SK-N-SH (cell line): ENCODE data around the gene FAM177A1. TPM values are rescaled to one million over a fixed set of nuclear protein-coding genes. Genes with fewer than 3 reads are reported as not detected.

Experiments used
- CTCF ChIA-PET: fragments of 300-600, 350-600 bp; formaldehyde crosslinking; extraction: SDS; loops from one replicate; lab custom pipeline; 2021; lab: Yijun Ruan, JAX
- POLR2A ChIA-PET: fragments of 350-600 bp; sonication (Branson Sonifier 250); formaldehyde crosslinking; extraction: SDS; loops from one replicate; lab custom pipeline; 2020; ENCODE audit warnings: antibody characterized with exemption, inconsistent platforms; lab: Yijun Ruan, JAX
- DNase-seq: peaks from one replicate; pipeline ENCODE4 v3.0.0; 2012
- H2AFZ ChIP-seq: fragments of 200-600 bp; sonication (generic); 2 replicates; pipeline ENCODE4 v1.8.1; 2016; ENCODE audit warnings: antibody characterized with exemption, mild to moderate bottlenecking, low read depth
- H3F3A ChIP-seq: fragments of 200-600 bp; sonication (generic); replicated peaks from 2 replicates; pipeline ENCODE3; 2016; ENCODE audit warnings: antibody characterized with exemption, mild to moderate bottlenecking; ENCODE audit not compliant: insufficient read depth
- H3K27ac ChIP-seq, 2 experiments: fragments of 200-500 bp in 1 of 2; fragments of 200-600 bp in 1 of 2; sonication (Bioruptor generic) in 1 of 2; sonication (generic), shearing (Covaris generic) in 1 of 2; 2 replicates each; pipeline versions ENCODE4 v1.5.1 to v1.6.1; 2014 to 2016; ENCODE audit warnings: low read depth in 2 of 2, inconsistent platforms in 1 of 2, low read length in 1 of 2, mild to moderate bottlenecking in 1 of 2, mixed read lengths in 1 of 2
- H3K27me3 ChIP-seq: fragments of 200-600 bp; sonication (generic), shearing (Covaris generic); 2 replicates; pipeline ENCODE4 v1.6.1; 2016; ENCODE audit warnings: mixed run types; ENCODE audit not compliant: insufficient read depth
- H3K36me3 ChIP-seq, 2 experiments: fragments of 200-500 bp in 1 of 2; fragments of 200-600 bp in 1 of 2; sonication (Bioruptor generic) in 1 of 2; sonication (generic) in 1 of 2; replicated peaks in 1 of 2; 2 replicates each; pipeline versions ENCODE3 to v1.5.1; 2014 to 2016; ENCODE audit warnings: low read length in 1 of 2, mild to moderate bottlenecking in 1 of 2; ENCODE audit not compliant: insufficient read depth in 2 of 2, control insufficient read depth in 1 of 2
- H3K4me1 ChIP-seq, 2 experiments: fragments of 200-500 bp in 1 of 2; fragments of 200-600 bp in 1 of 2; sonication (Bioruptor generic) in 1 of 2; sonication (generic), shearing (Covaris generic) in 1 of 2; 2 replicates each; pipeline versions ENCODE4 v1.5.1 to v1.6.1; 2014 to 2016; ENCODE audit warnings: low read depth in 1 of 2, low read length in 1 of 2, mixed run types in 1 of 2; ENCODE audit not compliant: insufficient read depth in 2 of 2, control insufficient read depth in 1 of 2
- H3K4me2 ChIP-seq: fragments of 200-600 bp; sonication (generic), shearing (Covaris generic); 2 replicates; pipeline ENCODE4 v1.6.1; 2017; ENCODE audit warnings: mixed run types
- H3K4me3 ChIP-seq, 2 experiments: fragments of 200-500 bp in 1 of 2; fragments of 200-600 bp in 1 of 2; sonication (Bioruptor generic) in 1 of 2; sonication (generic), shearing (Covaris generic) in 1 of 2; 2 replicates each; pipeline versions ENCODE4 v1.5.1 to v1.8.1; 2014 to 2016; ENCODE audit warnings: low read depth in 2 of 2, inconsistent platforms in 1 of 2, low read length in 1 of 2, mild to moderate bottlenecking in 1 of 2, mixed read lengths in 1 of 2, moderate library complexity in 1 of 2
- H3K79me2 ChIP-seq: fragments of 200-600 bp; sonication (generic); 2 replicates; pipeline ENCODE4 v1.8.1; 2017; ENCODE audit warnings: mild to moderate bottlenecking; ENCODE audit not compliant: insufficient read depth
- H3K9ac ChIP-seq: fragments of 200-600 bp; sonication (generic); 2 replicates; pipeline ENCODE4 v1.6.1; 2017; ENCODE audit warnings: mixed run types
- H3K9me2 ChIP-seq: fragments of 200-600 bp; sonication (generic); 2 replicates; pipeline ENCODE4 v1.6.1; 2017; ENCODE audit warnings: mixed run types
- H3K9me3 ChIP-seq: fragments of 200-600 bp; sonication (generic); 2 replicates; pipeline ENCODE4 v1.6.1; 2017; ENCODE audit warnings: mixed run types, mild to moderate bottlenecking, moderate library complexity
- H4K20me1 ChIP-seq: fragments of 200-600 bp; sonication (generic); 2 replicates; pipeline ENCODE4 v1.6.1; 2017; ENCODE audit warnings: mild to moderate bottlenecking, mixed run types; ENCODE audit not compliant: insufficient read depth
- CHD2 ChIP-seq: fragments of 150-350 bp; IDR thresholded peaks from 2 replicates; pipeline ENCODE4 v1.6.1; 2018; ENCODE audit warnings: low read length; ENCODE audit not compliant: partially characterized antibody
- ELF1 ChIP-seq: IDR thresholded peaks from 2 replicates; pipeline ENCODE4 v1.4.0; 2012
- EZH2phosphoT487 ChIP-seq: fragments of 200-600 bp; sonication (generic); IDR thresholded peaks from 2 replicates; pipeline ENCODE4 v1.6.1; 2017; ENCODE audit warnings: low read depth, mixed run types, mild to moderate bottlenecking, antibody characterized with exemption, moderate library complexity, borderline replicate concordance
- FOSL2 ChIP-seq: IDR thresholded peaks from 2 replicates; pipeline ENCODE4 v1.4.0; 2012; ENCODE audit warnings: low read depth, mild to moderate bottlenecking, moderate library complexity, borderline replicate concordance
- FOXJ3 ChIP-seq: sonication (generic); formaldehyde crosslinking; IDR thresholded peaks from 2 replicates; pipeline ENCODE4 v1.5.1; 2020; ENCODE audit warnings: mild to moderate bottlenecking, missing genetic modification reagents
- GATA2 ChIP-seq: sonication (generic); formaldehyde crosslinking; IDR thresholded peaks from 2 replicates; pipeline ENCODE4 v1.5.0; 2020; ENCODE audit warnings: mild to moderate bottlenecking, missing genetic modification reagents
- JUND ChIP-seq: IDR thresholded peaks from 2 replicates; pipeline ENCODE4 v1.4.0; 2012
- NFIC ChIP-seq: IDR thresholded peaks from 2 replicates; pipeline ENCODE4 v1.4.0; 2012; ENCODE audit warnings: borderline replicate concordance
- NRF1 ChIP-seq: IDR thresholded peaks from 2 replicates; pipeline ENCODE4 v1.6.1; 2012; ENCODE audit warnings: low read depth, mild to moderate bottlenecking, low read length
- POLR2AphosphoS5 ChIP-seq: IDR thresholded peaks from 2 replicates; pipeline ENCODE4 v1.6.1; 2012; ENCODE audit warnings: low read depth, low read length
- RAD21 ChIP-seq: IDR thresholded peaks from 2 replicates; pipeline ENCODE4 v1.6.1; 2012; ENCODE audit warnings: mild to moderate bottlenecking, low read length
- RFX5 ChIP-seq: IDR thresholded peaks from 2 replicates; pipeline ENCODE4 v1.6.1; 2012; ENCODE audit warnings: mild to moderate bottlenecking, improper control_type of control experiment, low read length
- RXRA ChIP-seq: IDR thresholded peaks from 2 replicates; pipeline ENCODE4 v1.4.0; 2012; ENCODE audit warnings: low read depth, mild to moderate bottlenecking, borderline replicate concordance
- SMC3 ChIP-seq: IDR thresholded peaks from 2 replicates; pipeline ENCODE4 v1.6.1; 2012; ENCODE audit warnings: low read depth, low read length, improper control_type of control experiment
- TCF12 ChIP-seq: IDR thresholded peaks from 2 replicates; pipeline ENCODE4 v1.4.0; 2012
- TEAD4 ChIP-seq: IDR thresholded peaks from 2 replicates; pipeline ENCODE4 v1.4.0; 2012; ENCODE audit warnings: mild to moderate bottlenecking, borderline replicate concordance; ENCODE audit not compliant: insufficient read depth
- USF2 ChIP-seq: fragments of 150-350 bp; IDR thresholded peaks from 2 replicates; pipeline ENCODE4 v1.6.1; 2017; ENCODE audit warnings: antibody characterized with exemption, low read length, low read depth, borderline replicate concordance
- YY1 ChIP-seq: IDR thresholded peaks from 2 replicates; pipeline ENCODE4 v1.4.0; 2012; ENCODE audit warnings: low read depth, mild to moderate bottlenecking
- WGBS: methylation state at CpG from one replicate; pipeline ENCODE4 v1.1.6; 2017; ENCODE audit warnings: low lambda C conversion rate; 5-methylcytosine and 5-hydroxymethylcytosine counted together
- polyA plus RNA-seq, 3 experiments: library from polyadenylated mRNA; depleted of rRNA; stranded (reverse); fragments of >200 nt; gene quantifications; 2 replicates each; pipeline ENCODE4 v1.2.3, GENCODE V29; 2012
- TF ChIP-seq, protein P1 (sequence below): IDR thresholded peaks from 2 replicates; pipeline ENCODE4 v1.4.0; 2012; ENCODE audit warnings: low read depth
- TF ChIP-seq, protein P2 (sequence below): fragments of 150-350 bp; IDR thresholded peaks from 2 replicates; pipeline ENCODE4 v1.6.1; 2016; ENCODE audit warnings: mild to moderate bottlenecking, low read depth, low read length
- TF ChIP-seq, protein P3 (sequence below): IDR thresholded peaks from 2 replicates; pipeline ENCODE4 v1.4.0; 2012; ENCODE audit warnings: low read depth, borderline replicate concordance
- TF ChIP-seq, protein P4 (sequence below): fragments of 200-600 bp; sonication (generic); IDR thresholded peaks from 2 replicates; pipeline ENCODE4 v1.6.1; 2017; ENCODE audit warnings: antibody characterized with exemption, mild to moderate bottlenecking, moderate library complexity

The FAM177A1 gene
- polyA plus RNA-seq, 1 of the 3 experiments (the other 2 are of a cell fraction), result 36.7 TPM

DNA sequence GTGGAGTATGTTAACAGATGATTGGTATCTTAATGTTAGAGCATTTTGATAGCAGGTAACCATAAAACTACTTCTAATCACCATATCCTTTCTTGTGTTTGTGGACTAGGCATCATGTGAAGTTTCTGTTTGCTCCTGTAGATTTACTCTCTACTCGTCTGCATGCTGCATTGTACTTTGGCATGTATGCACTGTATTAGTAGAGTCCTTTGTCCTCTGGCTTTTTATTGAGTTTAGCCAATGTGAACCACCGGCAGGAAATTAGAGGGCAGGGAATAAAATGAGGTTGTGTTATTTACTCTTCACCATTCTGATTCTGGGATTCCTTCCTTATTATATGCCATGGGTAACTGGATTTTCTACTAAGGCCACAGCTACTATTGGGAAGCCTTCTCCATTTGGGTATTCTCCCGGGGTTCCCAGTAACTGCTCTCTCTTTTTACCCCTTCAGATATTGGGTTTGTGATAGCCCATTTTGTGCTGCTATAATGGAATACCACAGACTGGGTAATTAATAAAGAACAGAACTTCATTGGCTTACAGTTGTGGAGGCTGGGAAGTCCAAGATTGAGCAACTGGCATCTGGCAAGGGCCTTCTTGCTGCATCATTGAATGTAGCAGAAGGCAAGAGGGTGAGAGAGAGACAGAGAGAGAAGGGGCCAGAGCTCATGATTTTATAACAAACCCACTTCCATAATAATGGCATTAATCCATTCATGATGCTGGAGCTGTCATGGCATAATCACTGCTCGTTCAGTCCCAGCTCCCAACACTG, 22.4 kb downstream of the FAM177A1 start (continued):
- no peak for TF ChIP-seq RFX5
- TF ChIP-seq TEAD4, result no peak
- TF ChIP-seq FOXJ3 (CRISPR knock-in tag), result no peak
- no peak for TF ChIP-seq RXRA

- Histone ChIP-seq H3K9ac (no peak overlapping the region), H3K4me3 (no peak overlapping the region; a peak in 1 of 4 replicates), H3K4me1 (no peaks in the 10 kb centered on the region), H3K36me3 (peaks cover 7 to 37% of the 10 kb centered on the region in 2 experiments), H3F3A (no peaks in the 10 kb centered on the region), H2AFZ (no peak overlapping the region), H3K27me3 (no peaks in the 10 kb centered on the region), H3K27ac (no peak overlapping the region), H3K79me2 (peaks cover 21% of the 10 kb centered on the region; the same call in 1 of the 2 replicates), H3K9me2 (no peaks in the 10 kb centered on the region), H3K9me3 (no peaks in the 10 kb centered on the region), H4K20me1 (no peaks in the 10 kb centered on the region), H3K4me2 (no peak overlapping the region)
- 97% methylated on average over 3 of the region's 3 CpGs for WGBS
- ChIA-PET CTCF (no interaction called here), POLR2A (no interaction called here)
- TF ChIP-seq TEAD4, result no peak
- TF ChIP-seq RXRA, result no peak
- TF ChIP-seq FOXJ3 (CRISPR knock-in tag), result no peak
- no peak for TF ChIP-seq FOSL2
- no peak for TF ChIP-seq TCF12
- TF ChIP-seq, protein P1, sequence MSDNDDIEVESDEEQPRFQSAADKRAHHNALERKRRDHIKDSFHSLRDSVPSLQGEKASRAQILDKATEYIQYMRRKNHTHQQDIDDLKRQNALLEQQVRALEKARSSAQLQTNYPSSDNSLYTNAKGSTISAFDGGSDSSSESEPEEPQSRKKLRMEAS, result no peak
- TF ChIP-seq EZH2phosphoT487, result no peak
- no peak for TF ChIP-seq ELF1
- TF ChIP-seq, protein P2, sequence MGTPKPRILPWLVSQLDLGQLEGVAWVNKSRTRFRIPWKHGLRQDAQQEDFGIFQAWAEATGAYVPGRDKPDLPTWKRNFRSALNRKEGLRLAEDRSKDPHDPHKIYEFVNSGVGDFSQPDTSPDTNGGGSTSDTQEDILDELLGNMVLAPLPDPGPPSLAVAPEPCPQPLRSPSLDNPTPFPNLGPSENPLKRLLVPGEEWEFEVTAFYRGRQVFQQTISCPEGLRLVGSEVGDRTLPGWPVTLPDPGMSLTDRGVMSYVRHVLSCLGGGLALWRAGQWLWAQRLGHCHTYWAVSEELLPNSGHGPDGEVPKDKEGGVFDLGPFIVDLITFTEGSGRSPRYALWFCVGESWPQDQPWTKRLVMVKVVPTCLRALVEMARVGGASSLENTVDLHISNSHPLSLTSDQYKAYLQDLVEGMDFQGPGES, result no peak
- TF ChIP-seq NFIC, result no peak
- TF ChIP-seq, protein P3, sequence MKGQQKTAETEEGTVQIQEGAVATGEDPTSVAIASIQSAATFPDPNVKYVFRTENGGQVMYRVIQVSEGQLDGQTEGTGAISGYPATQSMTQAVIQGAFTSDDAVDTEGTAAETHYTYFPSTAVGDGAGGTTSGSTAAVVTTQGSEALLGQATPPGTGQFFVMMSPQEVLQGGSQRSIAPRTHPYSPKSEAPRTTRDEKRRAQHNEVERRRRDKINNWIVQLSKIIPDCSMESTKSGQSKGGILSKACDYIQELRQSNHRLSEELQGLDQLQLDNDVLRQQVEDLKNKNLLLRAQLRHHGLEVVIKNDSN, result no peak
- DNase-seq, result no peak
Measured at GRCh38 chr14:35072226-35072625, 26.2 kb downstream of the FAM177A1 start.

DNA sequence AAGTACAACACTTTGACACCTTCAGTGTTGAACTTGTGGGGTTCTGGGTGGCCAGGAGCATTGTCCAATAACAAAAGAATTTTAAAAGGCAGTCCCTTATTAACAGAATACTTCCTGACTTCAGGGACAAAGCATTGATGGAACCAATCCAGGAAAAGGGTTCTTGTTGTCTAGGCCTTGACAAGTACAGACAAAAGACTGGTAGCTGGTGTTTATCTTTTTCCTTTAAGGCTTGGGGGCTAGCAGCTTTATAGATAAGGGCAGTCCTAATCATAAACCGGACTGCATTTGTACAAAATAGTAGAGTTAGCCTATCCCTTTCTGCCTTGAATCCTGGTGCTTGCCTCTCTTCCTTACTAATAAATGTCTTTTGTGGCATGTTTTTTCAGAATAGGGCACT, 27.4 kb downstream of the FAM177A1 start:
- H3K79me2 ChIP-seq, result peaks cover 10% of the 10 kb centered on the region; the same call in 1 of the 2 replicates
- CTCF ChIA-PET, result interaction anchor here (1.2 kb wide), 1 partner anchor 16 kb away, joined by 3 read pairs; no protein-coding TSS in a partner anchor
- TF ChIP-seq USF2 (no peak), JUND (no peak), FOSL2 (no peak), RAD21 (no peak), GATA2 (CRISPR knock-in tag) (no peak), NRF1 (no peak), POLR2AphosphoS5 (no peak), CHD2 (no peak), SMC3 (no peak), YY1 (no peak), EZH2phosphoT487 (no peak)
- TF ChIP-seq, protein P4, sequence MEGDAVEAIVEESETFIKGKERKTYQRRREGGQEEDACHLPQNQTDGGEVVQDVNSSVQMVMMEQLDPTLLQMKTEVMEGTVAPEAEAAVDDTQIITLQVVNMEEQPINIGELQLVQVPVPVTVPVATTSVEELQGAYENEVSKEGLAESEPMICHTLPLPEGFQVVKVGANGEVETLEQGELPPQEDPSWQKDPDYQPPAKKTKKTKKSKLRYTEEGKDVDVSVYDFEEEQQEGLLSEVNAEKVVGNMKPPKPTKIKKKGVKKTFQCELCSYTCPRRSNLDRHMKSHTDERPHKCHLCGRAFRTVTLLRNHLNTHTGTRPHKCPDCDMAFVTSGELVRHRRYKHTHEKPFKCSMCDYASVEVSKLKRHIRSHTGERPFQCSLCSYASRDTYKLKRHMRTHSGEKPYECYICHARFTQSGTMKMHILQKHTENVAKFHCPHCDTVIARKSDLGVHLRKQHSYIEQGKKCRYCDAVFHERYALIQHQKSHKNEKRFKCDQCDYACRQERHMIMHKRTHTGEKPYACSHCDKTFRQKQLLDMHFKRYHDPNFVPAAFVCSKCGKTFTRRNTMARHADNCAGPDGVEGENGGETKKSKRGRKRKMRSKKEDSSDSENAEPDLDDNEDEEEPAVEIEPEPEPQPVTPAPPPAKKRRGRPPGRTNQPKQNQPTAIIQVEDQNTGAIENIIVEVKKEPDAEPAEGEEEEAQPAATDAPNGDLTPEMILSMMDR, result no peak

More for the DNA sequence above, 27.4 kb downstream of the FAM177A1 start:
- H3K27me3 ChIP-seq, result no peaks in the 10 kb centered on the region
- no peaks in the 10 kb centered on the region for H3K9me3 ChIP-seq
- peaks cover 6 to 28% of the 10 kb centered on the region in 2 experiments for H3K36me3 ChIP-seq
- POLR2A ChIA-PET, result no interaction called here
- no peak overlapping the region for H3K4me2 ChIP-seq
- no peaks in the 10 kb centered on the region for H3K9me2 ChIP-seq
- H3K4me1 ChIP-seq, result no peaks in the 10 kb centered on the region
- 92% methylated on average over 1 of the region's 1 CpG for WGBS
- no peak overlapping the region for H2AFZ ChIP-seq
- no peaks in the 10 kb centered on the region for H4K20me1 ChIP-seq
- H3F3A ChIP-seq, result no peaks in the 10 kb centered on the region
- no peak overlapping the region for H3K27ac ChIP-seq
- no peak for DNase-seq
- H3K9ac ChIP-seq, result no peak overlapping the region
- no peak overlapping the region for H3K4me3 ChIP-seq
